ENCODE data around the gene OSBP. TPM values are rescaled to one million over a fixed set of nuclear protein-coding genes. Genes with fewer than 3 reads are reported as not detected.

The OSBP gene
- total RNA-seq, 1 donor from 2014 or later = 60.5 TPM

GRCh38 chr11:59556917-59557348 lies 58.6 kb downstream of the OSBP start:
- Histone ChIP-seq H3K27ac (ENCODE audit: low read depth, low read length) (no peak overlapping the region), H3K4me3 (ENCODE audit: low read length in 3 of 3) (peak overlapping the region in 2 of 3 donors; percentile 22 to 80), H3K27me3 (ENCODE audit: control insufficient read depth in 3 of 3, insufficient read depth in 3 of 3, low read length in 3 of 3) (peaks cover 0 to 11% (median 0%) of the 10 kb centered on the region in 3 donors), H3K4me1 (ENCODE audit: control insufficient read depth in 3 of 3, insufficient read depth in 3 of 3, low read length in 3 of 3) (peaks cover 0 to 15% (median 12%) of the 10 kb centered on the region in 3 donors), H3K9ac (ENCODE audit: low read depth in 1 of 3, low read length in 3 of 3) (no peak overlapping the region), H3K36me3 (ENCODE audit: control insufficient read depth in 3 of 3, insufficient read depth in 3 of 3, low read length in 3 of 3) (no peaks in the 10 kb centered on the region), H3K9me3 (ENCODE audit: control insufficient read depth in 3 of 3, low read length in 3 of 3) (no peaks in the 10 kb centered on the region)

GRCh38 chr11:59556115-59556916 lies 59.3 kb downstream of the OSBP start:
- H3K27ac ChIP-seq (ENCODE audit: low read depth, low read length) = no peak overlapping the region
- H3K9me3 ChIP-seq (ENCODE audit: control insufficient read depth in 3 of 3, low read length in 3 of 3) = no peaks in the 10 kb centered on the region
- peaks cover 0 to 16% (median 13%) of the 10 kb centered on the region in 3 donors for H3K4me1 ChIP-seq (ENCODE audit: control insufficient read depth in 3 of 3, insufficient read depth in 3 of 3, low read length in 3 of 3)
- no peaks in the 10 kb centered on the region for H3K36me3 ChIP-seq (ENCODE audit: control insufficient read depth in 3 of 3, insufficient read depth in 3 of 3, low read length in 3 of 3)
- H3K9ac ChIP-seq (ENCODE audit: low read depth in 1 of 3, low read length in 3 of 3) = peak overlapping the region in 2 of 3 donors; percentile 34 to 44
- peaks cover 0 to 11% (median 0%) of the 10 kb centered on the region in 3 donors for H3K27me3 ChIP-seq (ENCODE audit: control insufficient read depth in 3 of 3, insufficient read depth in 3 of 3, low read length in 3 of 3)
- peak overlapping the region; percentile 10 to 80 (median 64) for H3K4me3 ChIP-seq (ENCODE audit: low read length in 3 of 3)

- no peaks in the 10 kb centered on the region for H3K36me3 ChIP-seq (ENCODE audit: control insufficient read depth in 3 of 3, insufficient read depth in 3 of 3, low read length in 3 of 3)
- H3K9me3 ChIP-seq (ENCODE audit: control insufficient read depth in 3 of 3, low read length in 3 of 3) = no peaks in the 10 kb centered on the region
- peaks cover 0 to 16% (median 0%) of the 10 kb centered on the region in 3 donors for H3K27me3 ChIP-seq (ENCODE audit: control insufficient read depth in 3 of 3, insufficient read depth in 3 of 3, low read length in 3 of 3)
- H3K27ac ChIP-seq (ENCODE audit: low read depth, low read length) = no peak overlapping the region
- H3K4me1 ChIP-seq (ENCODE audit: control insufficient read depth in 3 of 3, insufficient read depth in 3 of 3, low read length in 3 of 3) = peaks cover 6 to 19% (median 17%) of the 10 kb centered on the region in 3 donors
- H3K4me3 ChIP-seq (ENCODE audit: low read length in 3 of 3) = peak overlapping the region; percentile 10 to 80 (median 64)
- peak overlapping the region in 2 of 3 donors; percentile 34 to 44 for H3K9ac ChIP-seq (ENCODE audit: low read depth in 1 of 3, low read length in 3 of 3)
Measured at GRCh38 chr11:59555601-59556114, 59.9 kb downstream of the OSBP start.

- H3K9me3 ChIP-seq (ENCODE audit: control insufficient read depth in 3 of 3, low read length in 3 of 3) = no peaks in the 10 kb centered on the region
- no peaks in the 10 kb centered on the region for H3K36me3 ChIP-seq (ENCODE audit: control insufficient read depth in 3 of 3, insufficient read depth in 3 of 3, low read length in 3 of 3)
- H3K9ac ChIP-seq (ENCODE audit: low read depth in 1 of 3, low read length in 3 of 3) = no peak overlapping the region
- H3K4me1 ChIP-seq (ENCODE audit: control insufficient read depth in 3 of 3, insufficient read depth in 3 of 3, low read length in 3 of 3) = peaks cover 10 to 20% (median 14%) of the 10 kb centered on the region in 3 donors
- H3K27me3 ChIP-seq (ENCODE audit: control insufficient read depth in 3 of 3, insufficient read depth in 3 of 3, low read length in 3 of 3) = peaks cover 0 to 20% (median 0%) of the 10 kb centered on the region in 3 donors
- no peak overlapping the region for H3K4me3 ChIP-seq (ENCODE audit: low read length in 3 of 3)
- H3K27ac ChIP-seq (ENCODE audit: low read depth, low read length) = no peak overlapping the region
Measured at GRCh38 chr11:59553323-59553722, 62.3 kb downstream of the OSBP start.

GRCh38 chr11:59552844-59553243 lies 62.7 kb downstream of the OSBP start:
- H3K27ac ChIP-seq (ENCODE audit: low read depth, low read length) = no peak overlapping the region
- H3K27me3 ChIP-seq (ENCODE audit: control insufficient read depth in 3 of 3, insufficient read depth in 3 of 3, low read length in 3 of 3) = peaks cover 0 to 20% (median 0%) of the 10 kb centered on the region in 3 donors
- H3K9ac ChIP-seq (ENCODE audit: low read depth in 1 of 3, low read length in 3 of 3) = no peak overlapping the region
- no peak overlapping the region for H3K4me3 ChIP-seq (ENCODE audit: low read length in 3 of 3)
- peaks cover 10 to 20% (median 14%) of the 10 kb centered on the region in 3 donors for H3K4me1 ChIP-seq (ENCODE audit: control insufficient read depth in 3 of 3, insufficient read depth in 3 of 3, low read length in 3 of 3)
- H3K36me3 ChIP-seq (ENCODE audit: control insufficient read depth in 3 of 3, insufficient read depth in 3 of 3, low read length in 3 of 3) = no peaks in the 10 kb centered on the region
- H3K9me3 ChIP-seq (ENCODE audit: control insufficient read depth in 3 of 3, low read length in 3 of 3) = no peaks in the 10 kb centered on the region

- H3K9me3 ChIP-seq (ENCODE audit: control insufficient read depth in 3 of 3, low read length in 3 of 3) = no peaks in the 10 kb centered on the region
- peaks cover 10 to 17% (median 14%) of the 10 kb centered on the region in 3 donors for H3K4me1 ChIP-seq (ENCODE audit: control insufficient read depth in 3 of 3, insufficient read depth in 3 of 3, low read length in 3 of 3)
- H3K9ac ChIP-seq (ENCODE audit: low read depth in 1 of 3, low read length in 3 of 3) = peak overlapping the region; percentile 50 to 80 (median 65)
- H3K27me3 ChIP-seq (ENCODE audit: control insufficient read depth in 3 of 3, insufficient read depth in 3 of 3, low read length in 3 of 3) = peaks cover 0 to 18% (median 0%) of the 10 kb centered on the region in 3 donors
- no peaks in the 10 kb centered on the region for H3K36me3 ChIP-seq (ENCODE audit: control insufficient read depth in 3 of 3, insufficient read depth in 3 of 3, low read length in 3 of 3)
- H3K4me3 ChIP-seq (ENCODE audit: low read length in 3 of 3) = peak overlapping the region; percentile 55 to 95 (median 77)
- H3K27ac ChIP-seq (ENCODE audit: low read depth, low read length) = peak overlapping the region; percentile 72
Measured at GRCh38 chr11:59551659-59552521, 63.7 kb downstream of the OSBP start.

GRCh38 chr11:59550842-59551658 lies 64.5 kb downstream of the OSBP start:
- no peaks in the 10 kb centered on the region for H3K36me3 ChIP-seq (ENCODE audit: control insufficient read depth in 3 of 3, insufficient read depth in 3 of 3, low read length in 3 of 3)
- H3K9me3 ChIP-seq (ENCODE audit: control insufficient read depth in 3 of 3, low read length in 3 of 3) = no peaks in the 10 kb centered on the region
- H3K9ac ChIP-seq (ENCODE audit: low read depth in 1 of 3, low read length in 3 of 3) = peak overlapping the region; percentile 50 to 80 (median 65)
- peak overlapping the region; percentile 55 to 95 (median 77) for H3K4me3 ChIP-seq (ENCODE audit: low read length in 3 of 3)
- peaks cover 0 to 13% (median 0%) of the 10 kb centered on the region in 3 donors for H3K27me3 ChIP-seq (ENCODE audit: control insufficient read depth in 3 of 3, insufficient read depth in 3 of 3, low read length in 3 of 3)
- peaks cover 10 to 13% (median 12%) of the 10 kb centered on the region in 3 donors for H3K4me1 ChIP-seq (ENCODE audit: control insufficient read depth in 3 of 3, insufficient read depth in 3 of 3, low read length in 3 of 3)
- peak overlapping the region; percentile 72 for H3K27ac ChIP-seq (ENCODE audit: low read depth, low read length)

- peak overlapping the region; percentile 55 to 95 (median 77) for H3K4me3 ChIP-seq (ENCODE audit: low read length in 3 of 3)
- H3K36me3 ChIP-seq (ENCODE audit: control insufficient read depth in 3 of 3, insufficient read depth in 3 of 3, low read length in 3 of 3) = no peaks in the 10 kb centered on the region
- H3K4me1 ChIP-seq (ENCODE audit: control insufficient read depth in 3 of 3, insufficient read depth in 3 of 3, low read length in 3 of 3) = peaks cover 8 to 10% (median 8%) of the 10 kb centered on the region in 3 donors
- H3K27me3 ChIP-seq (ENCODE audit: control insufficient read depth in 3 of 3, insufficient read depth in 3 of 3, low read length in 3 of 3) = peaks cover 0 to 9% (median 0%) of the 10 kb centered on the region in 3 donors
- no peaks in the 10 kb centered on the region for H3K9me3 ChIP-seq (ENCODE audit: control insufficient read depth in 3 of 3, low read length in 3 of 3)
- H3K27ac ChIP-seq (ENCODE audit: low read depth, low read length) = peak overlapping the region; percentile 72
- H3K9ac ChIP-seq (ENCODE audit: low read depth in 1 of 3, low read length in 3 of 3) = peak overlapping the region; percentile 50 to 80 (median 65)
Measured at GRCh38 chr11:59550368-59550841, 65.2 kb downstream of the OSBP start.

GRCh38 chr11:59548309-59548656 lies 67.3 kb downstream of the OSBP start:
- Histone ChIP-seq H3K4me1 (ENCODE audit: control insufficient read depth in 3 of 3, insufficient read depth in 3 of 3, low read length in 3 of 3) (peaks cover 8 to 10% (median 8%) of the 10 kb centered on the region in 3 donors), H3K27ac (ENCODE audit: low read depth, low read length) (no peak overlapping the region), H3K27me3 (ENCODE audit: control insufficient read depth in 3 of 3, insufficient read depth in 3 of 3, low read length in 3 of 3) (peaks cover 0 to 9% (median 0%) of the 10 kb centered on the region in 3 donors), H3K9ac (ENCODE audit: low read depth in 1 of 3, low read length in 3 of 3) (no peak overlapping the region), H3K9me3 (ENCODE audit: control insufficient read depth in 3 of 3, low read length in 3 of 3) (no peaks in the 10 kb centered on the region), H3K4me3 (ENCODE audit: low read length in 3 of 3) (no peak overlapping the region), H3K36me3 (ENCODE audit: control insufficient read depth in 3 of 3, insufficient read depth in 3 of 3, low read length in 3 of 3) (no peaks in the 10 kb centered on the region)
